ENCODE data around the gene TTC4.

The TTC4 gene

DNA sequence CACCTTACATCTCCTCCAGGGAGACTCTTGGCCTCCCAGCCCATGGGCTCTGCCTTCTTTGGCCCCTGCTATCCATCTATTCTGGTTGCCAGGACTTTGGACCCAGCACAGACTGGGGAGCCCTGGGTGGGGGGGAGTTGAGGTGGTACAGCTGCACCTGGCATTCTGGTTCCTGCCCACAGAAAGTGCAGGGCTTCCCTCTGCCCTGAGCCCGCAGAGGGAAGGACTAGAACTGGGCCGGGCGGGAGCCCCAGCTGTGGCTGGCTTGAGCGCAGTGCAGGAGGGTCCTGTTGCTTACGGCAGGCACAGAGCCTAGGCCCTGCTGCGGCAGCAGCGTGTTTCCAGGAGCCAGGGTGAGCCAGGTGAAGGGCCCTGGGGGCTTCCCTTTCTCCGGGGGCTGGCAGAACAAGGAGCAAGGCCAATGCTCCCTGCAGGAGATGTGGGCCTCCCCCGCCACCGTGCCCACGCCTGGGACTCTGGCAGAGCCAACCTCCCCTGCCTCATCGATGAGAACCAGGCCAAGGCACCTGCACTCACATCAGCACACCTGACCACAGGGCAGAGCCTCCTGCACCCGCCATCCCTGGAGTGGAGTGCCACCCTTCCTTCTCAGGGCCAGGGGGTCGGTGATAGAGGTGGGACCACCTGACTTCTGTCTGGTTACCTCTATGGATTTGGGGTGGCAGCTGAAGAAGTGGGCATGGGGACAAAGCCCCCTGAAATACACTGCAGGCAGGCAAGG, 32.6 kb downstream of the TTC4 start:
- Mint-ChIP-seq H3K4me1 (no peaks in the 10 kb centered on the region), H3K9me3 (no peaks in the 10 kb centered on the region), H3K36me3 (peaks cover 2% of the 10 kb centered on the region), H3K27me3 (peaks cover 3% of the 10 kb centered on the region), H3K4me3 (no peak overlapping the region), H3K27ac (no peak overlapping the region)
- ATAC-seq (ENCODE audit: low read depth) = no peak
- no peak for DNase-seq (ENCODE audit: low spot score in 2 of 2)

DNA sequence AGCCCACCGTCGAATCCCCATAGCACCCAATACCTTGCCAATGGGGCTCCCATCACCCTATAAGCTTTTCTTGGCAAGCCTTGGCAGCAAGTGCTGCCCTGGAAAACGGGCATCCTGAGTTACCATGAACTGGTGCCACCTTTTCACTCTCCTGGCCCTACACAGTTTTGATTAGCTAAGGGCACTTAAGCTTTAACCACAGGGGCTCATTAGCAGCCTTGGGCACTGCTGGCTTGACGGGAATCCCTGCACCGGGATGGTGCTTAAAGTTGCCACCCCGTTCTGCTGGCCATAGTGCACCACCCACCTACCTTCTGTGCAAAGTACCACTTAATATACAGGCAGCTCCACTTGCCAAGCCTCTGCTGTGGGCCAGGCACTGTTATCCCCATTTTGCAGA, 34.9 kb downstream of the TTC4 start:
- no peaks in the 10 kb centered on the region for H3K9me3 Mint-ChIP-seq
- DNase-seq (ENCODE audit: low spot score in 2 of 2) (no peak), ATAC-seq (ENCODE audit: low read depth) (no peak)
- H3K4me1 Mint-ChIP-seq = no peaks in the 10 kb centered on the region
- no peak overlapping the region for H3K27ac Mint-ChIP-seq
- peaks cover 3% of the 10 kb centered on the region for H3K27me3 Mint-ChIP-seq
- H3K4me3 Mint-ChIP-seq = no peak overlapping the region
- no peaks in the 10 kb centered on the region for H3K36me3 Mint-ChIP-seq

DNA sequence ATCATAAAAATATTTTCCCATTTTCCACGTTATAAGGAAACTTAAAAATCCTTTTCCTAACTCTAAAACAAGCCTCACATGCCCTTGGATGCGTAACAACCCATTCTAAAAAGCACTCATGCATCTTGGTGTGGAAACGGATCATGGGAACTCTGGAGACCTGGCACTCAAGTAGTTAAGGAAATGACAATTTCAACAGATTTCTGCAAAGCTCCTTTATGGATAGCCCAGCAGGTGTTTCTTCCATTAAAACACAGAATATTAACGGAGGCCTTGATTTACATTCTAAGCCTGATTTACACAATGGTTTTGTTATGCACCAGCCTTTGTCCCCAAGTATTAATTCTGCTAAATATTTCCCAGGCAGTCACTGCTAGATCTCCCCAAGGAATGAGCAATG, 35.8 kb downstream of the TTC4 start:
- H3K36me3 Mint-ChIP-seq = no peaks in the 10 kb centered on the region
- no peaks in the 10 kb centered on the region for H3K9me3 Mint-ChIP-seq
- ATAC-seq (ENCODE audit: low read depth) = no peak
- no peak overlapping the region for H3K4me3 Mint-ChIP-seq
- no peak overlapping the region for H3K27ac Mint-ChIP-seq
- H3K4me1 Mint-ChIP-seq = no peaks in the 10 kb centered on the region
- DNase-seq (ENCODE audit: low spot score in 2 of 2) = no peak
- H3K27me3 Mint-ChIP-seq = peaks cover 3% of the 10 kb centered on the region

DNA sequence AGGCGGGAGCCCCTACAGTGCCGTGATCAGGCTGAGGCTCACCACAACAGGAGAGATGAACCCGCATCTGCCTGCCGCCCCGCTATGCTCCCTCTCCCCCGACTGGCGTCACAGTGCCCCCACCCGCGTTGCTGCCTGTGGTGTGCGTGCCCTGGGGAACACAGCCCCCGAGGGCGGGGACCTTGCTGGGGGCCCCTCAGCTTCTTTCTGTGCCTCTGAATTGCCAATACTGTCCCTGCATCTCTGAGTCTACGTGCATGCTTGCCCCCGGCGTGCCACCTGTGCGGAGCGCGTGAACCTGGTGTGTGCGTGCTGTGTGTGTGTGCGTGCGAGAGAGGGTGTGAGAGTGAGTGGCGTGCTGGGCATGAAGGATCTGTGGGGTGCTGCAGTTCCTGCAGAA, 38.4 kb downstream of the TTC4 start:
- H3K4me3 Mint-ChIP-seq = no peak overlapping the region
- no peaks in the 10 kb centered on the region for H3K9me3 Mint-ChIP-seq
- no peaks in the 10 kb centered on the region for H3K4me1 Mint-ChIP-seq
- H3K27ac Mint-ChIP-seq = no peak overlapping the region
- H3K36me3 Mint-ChIP-seq = peaks cover 2% of the 10 kb centered on the region
- DNase-seq (ENCODE audit: low spot score in 2 of 2) (no peak), ATAC-seq (ENCODE audit: low read depth) (no peak)
- no peaks in the 10 kb centered on the region for H3K27me3 Mint-ChIP-seq

DNA sequence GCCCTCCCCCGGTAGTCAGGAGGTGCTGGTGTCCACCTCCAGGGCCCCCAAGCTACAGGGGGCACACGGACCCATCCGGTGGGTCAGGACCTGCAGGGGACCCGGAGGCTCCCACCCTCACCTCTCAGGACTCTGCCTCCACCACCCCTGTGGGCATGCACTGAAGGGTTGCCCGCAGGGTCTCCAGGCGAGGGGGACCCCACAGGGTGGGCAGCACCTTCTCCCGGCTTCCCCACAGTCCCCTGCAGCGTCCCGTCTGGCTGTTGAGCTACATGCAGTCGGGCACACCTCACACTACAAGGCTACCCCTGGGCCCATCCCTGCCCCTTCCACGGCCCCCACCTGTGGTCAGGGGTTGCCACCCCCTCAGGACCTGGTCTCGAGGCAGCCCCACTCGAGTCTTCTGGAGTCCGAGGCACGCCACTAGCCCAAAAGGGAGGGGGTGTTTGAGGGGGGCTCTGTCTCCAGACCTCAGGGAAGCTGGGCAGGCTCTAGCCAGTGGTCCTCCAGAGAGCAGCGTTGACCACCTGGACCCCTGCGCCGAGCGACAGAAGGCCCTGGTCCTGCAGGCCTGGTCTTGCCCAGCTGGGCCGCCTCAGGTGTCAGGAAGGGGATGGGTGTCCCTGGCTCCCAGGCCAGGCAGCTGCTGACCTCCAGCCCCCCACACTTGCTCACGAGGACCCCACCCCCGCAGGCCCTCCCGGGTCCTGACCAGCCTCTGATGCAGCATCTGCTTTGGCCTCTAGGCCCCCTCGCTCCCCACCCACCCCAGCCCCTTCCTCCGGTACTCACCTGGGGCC, 39.0 kb downstream of the TTC4 start:
- ATAC-seq (ENCODE audit: low read depth) = no peak
- Mint-ChIP-seq H3K27me3 (no peaks in the 10 kb centered on the region), H3K4me3 (no peak overlapping the region), H3K9me3 (no peaks in the 10 kb centered on the region), H3K4me1 (no peaks in the 10 kb centered on the region), H3K36me3 (peaks cover 2% of the 10 kb centered on the region), H3K27ac (no peak overlapping the region)
- DNase-seq (ENCODE audit: low spot score in 2 of 2) = no peak

DNA sequence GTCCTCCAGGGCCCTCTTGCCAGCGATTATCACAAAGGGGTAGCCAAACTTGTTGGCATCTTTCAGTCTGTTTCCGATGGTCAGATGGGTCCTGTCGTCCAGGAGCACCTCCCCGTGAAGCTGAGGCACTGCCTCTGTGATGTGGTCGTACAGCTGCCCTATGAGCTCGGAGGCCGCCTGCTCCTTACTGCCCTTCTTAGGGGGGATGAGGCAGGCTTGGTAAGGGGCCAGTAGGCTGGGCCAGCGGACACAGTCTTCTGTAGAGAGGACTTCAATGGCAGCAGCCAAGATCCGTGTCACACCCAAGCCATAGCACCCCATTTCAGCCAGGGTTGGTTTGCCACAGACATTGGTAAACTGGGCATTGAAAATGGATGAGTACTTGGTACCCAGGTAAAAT, 42.2 kb downstream of the TTC4 start:
- Mint-ChIP-seq H3K27me3 (no peaks in the 10 kb centered on the region), H3K9me3 (no peaks in the 10 kb centered on the region), H3K27ac (no peak overlapping the region), H3K4me1 (peaks cover 6% of the 10 kb centered on the region), H3K36me3 (peaks cover 2% of the 10 kb centered on the region), H3K4me3 (no peak overlapping the region)
- no peak for ATAC-seq (ENCODE audit: low read depth)
- DNase-seq (ENCODE audit: low spot score in 2 of 2) = no peak

DNA sequence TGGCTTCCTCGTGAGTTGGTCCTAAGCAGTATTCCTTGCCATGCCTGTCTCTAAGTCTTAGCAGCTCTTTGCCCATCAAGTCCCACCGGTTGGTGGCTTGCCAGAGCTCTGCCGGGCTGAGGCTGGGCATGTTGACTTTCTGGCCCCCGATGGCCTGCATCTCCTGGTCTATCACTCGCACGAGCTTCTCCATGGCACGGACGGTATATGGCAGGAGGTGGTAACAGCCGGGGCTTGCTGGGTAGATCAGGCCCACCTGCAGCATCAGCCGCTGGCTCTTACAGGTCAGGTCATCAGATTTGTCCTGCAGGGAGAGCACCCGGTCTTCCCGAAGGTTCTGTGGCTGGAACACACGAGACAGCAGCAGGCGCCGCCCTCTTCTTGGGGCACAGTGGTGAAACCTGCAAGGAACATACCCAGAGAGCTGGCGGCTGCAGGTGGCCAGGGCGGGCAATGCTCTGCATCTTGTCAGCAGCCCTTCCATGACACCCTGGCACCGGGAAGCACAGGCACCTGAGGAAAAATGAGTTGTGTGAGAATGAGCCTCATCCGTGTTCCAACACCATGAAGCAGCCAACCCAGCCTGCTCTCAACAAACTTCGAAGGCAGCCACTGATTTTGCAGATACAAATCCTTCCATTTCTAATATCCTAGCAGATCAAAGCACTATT, 43.2 kb downstream of the TTC4 start:
- H3K27ac Mint-ChIP-seq = no peak overlapping the region
- peaks cover 6% of the 10 kb centered on the region for H3K4me1 Mint-ChIP-seq
- H3K36me3 Mint-ChIP-seq = peaks cover 2% of the 10 kb centered on the region
- H3K27me3 Mint-ChIP-seq = no peaks in the 10 kb centered on the region
- H3K4me3 Mint-ChIP-seq = no peak overlapping the region
- H3K9me3 Mint-ChIP-seq = no peaks in the 10 kb centered on the region
- ATAC-seq (ENCODE audit: low read depth) (no peak), DNase-seq (ENCODE audit: low spot score in 2 of 2) (no peak)

DNA sequence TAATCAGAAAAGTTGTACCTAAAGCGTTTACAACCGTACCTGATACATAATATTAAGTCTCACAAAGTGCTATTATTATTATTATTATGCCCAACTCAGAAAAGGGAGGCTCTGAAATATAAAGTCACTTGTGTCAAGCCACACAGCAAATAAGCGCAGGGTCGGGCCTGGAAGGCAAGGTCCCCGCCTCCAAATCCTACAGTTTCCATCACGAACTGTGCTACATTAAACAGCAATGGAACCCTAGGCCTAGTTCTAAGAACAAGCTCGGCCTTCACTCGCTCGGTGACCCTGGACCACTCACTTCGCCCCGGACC, 48.1 kb downstream of the TTC4 start:
- no peaks in the 10 kb centered on the region for H3K9me3 Mint-ChIP-seq
- ATAC-seq (ENCODE audit: low read depth) = no peak
- H3K36me3 Mint-ChIP-seq = no peaks in the 10 kb centered on the region
- no peak overlapping the region for H3K27ac Mint-ChIP-seq
- H3K4me3 Mint-ChIP-seq = peak overlapping the region; percentile 92
- peak in 1 of 2 donors; percentile 15 for DNase-seq (ENCODE audit: low spot score in 2 of 2)
- H3K4me1 Mint-ChIP-seq = peaks cover 15% of the 10 kb centered on the region
- H3K27me3 Mint-ChIP-seq = no peaks in the 10 kb centered on the region

DNA sequence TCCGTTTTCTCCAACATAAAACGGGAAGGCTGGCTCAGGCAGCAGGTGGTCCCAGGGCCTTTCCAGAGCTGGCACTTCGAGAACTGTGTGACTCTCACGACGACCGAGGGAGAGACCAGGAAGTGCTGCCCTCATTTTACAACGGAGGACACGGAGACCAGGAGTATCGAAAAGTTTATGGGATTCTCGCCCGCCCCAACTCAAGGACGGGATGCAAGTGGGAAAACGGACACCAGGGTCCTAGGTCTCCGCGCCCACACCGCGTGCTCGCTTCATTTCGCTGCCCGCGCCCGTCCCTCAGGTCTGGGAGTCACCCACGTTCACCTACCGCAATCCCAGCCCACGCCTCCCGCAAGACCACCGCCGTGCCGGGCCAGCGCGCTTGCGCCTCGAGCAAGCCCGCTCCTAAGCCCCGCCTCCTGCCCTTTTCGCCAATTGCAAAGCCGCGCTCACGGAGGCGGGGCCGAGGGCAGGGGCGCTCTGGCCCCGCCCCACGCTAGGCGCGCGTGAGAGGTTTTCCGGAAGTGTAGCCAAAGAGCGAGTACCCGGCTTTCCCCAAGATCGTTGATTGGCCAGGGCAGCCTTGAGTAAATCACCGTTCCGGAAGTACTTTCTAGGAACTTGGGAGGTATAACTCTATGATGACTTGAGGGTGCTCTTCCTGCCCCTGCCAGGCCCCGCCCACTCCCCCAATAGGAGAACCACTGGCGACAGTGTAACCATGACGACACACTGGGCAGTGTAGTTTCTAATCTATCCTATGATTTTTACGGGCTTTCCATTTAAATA, 48.7 kb downstream of the TTC4 start, which contains the start of gene PARS2:
Gene PARS2, minus strand, starts transcription at position 391 of the 789 bp plus-strand sequence. CDS start 5,362 bp downstream, outside the sequence.
- H3K36me3 Mint-ChIP-seq = no peaks in the 10 kb centered on the region
- no peaks in the 10 kb centered on the region for H3K9me3 Mint-ChIP-seq
- peak; percentile 92 for ATAC-seq (ENCODE audit: low read depth)
- H3K4me1 Mint-ChIP-seq = peaks cover 15% of the 10 kb centered on the region
- H3K27me3 Mint-ChIP-seq = no peaks in the 10 kb centered on the region
- H3K27ac Mint-ChIP-seq = peak within 1 kb of the TSS; percentile 95
- peak; percentile 84 to 94 for DNase-seq (ENCODE audit: low spot score in 2 of 2)
- H3K4me3 Mint-ChIP-seq = peak within 1 kb of the TSS; percentile 92

DNA sequence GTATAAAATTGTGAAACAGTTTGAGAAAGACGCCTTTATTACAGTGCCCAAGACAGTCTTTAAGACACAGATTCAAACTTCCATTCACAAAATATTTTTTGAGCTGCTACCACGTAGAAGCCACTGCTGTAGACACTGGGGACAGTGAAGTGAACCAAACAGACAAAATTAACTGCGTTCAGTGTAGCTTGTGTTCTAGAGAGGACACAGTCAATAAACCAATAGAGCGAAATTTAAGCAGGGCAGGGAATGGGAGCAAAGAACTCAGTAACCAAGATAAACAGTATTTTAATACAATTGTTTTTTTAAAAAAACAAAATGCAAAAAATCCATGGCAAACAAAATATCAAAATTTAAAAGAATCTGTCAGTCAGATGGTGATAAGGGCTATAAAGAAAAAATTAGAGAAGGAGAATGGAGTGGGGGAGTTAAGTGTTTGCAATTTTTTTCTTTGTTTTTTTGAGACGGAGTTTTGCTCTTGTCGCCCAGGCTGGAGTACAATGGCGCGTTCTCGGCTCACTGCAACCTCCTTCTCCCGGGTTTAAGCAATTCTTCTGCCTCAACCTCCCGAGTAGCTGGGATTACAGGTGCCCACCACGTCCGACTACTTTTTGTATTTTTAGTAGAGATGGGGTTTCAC, 49.4 kb downstream of the TTC4 start:
- H3K4me3 Mint-ChIP-seq = peak overlapping the region; percentile 92
- DNase-seq (ENCODE audit: low spot score in 2 of 2) (no peak), ATAC-seq (ENCODE audit: low read depth) (peak; percentile 18)
- H3K9me3 Mint-ChIP-seq = no peaks in the 10 kb centered on the region
- H3K27ac Mint-ChIP-seq = peak overlapping the region; percentile 95
- H3K4me1 Mint-ChIP-seq = peaks cover 13% of the 10 kb centered on the region
- H3K36me3 Mint-ChIP-seq = no peaks in the 10 kb centered on the region
- H3K27me3 Mint-ChIP-seq = no peaks in the 10 kb centered on the region

DNA sequence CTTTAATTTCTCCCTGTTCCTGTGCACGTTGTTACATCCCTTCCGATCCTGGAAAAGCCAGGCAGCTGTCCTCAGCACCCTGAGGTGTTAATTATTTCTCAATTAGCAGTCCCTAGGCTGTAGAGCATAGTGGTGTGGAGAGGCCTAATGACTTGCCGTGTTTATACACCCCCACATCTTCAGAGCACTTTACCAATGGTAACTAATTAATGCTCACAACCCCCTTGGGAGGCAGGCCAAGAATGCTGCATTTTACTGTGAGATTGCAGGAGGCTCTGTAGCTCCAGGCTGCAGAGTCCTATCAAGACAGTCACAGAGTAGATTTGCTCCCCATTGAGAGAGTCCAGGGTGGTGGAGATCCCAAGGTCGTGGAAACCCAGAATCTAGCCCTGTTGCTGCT, 51.1 kb downstream of the TTC4 start:
- H3K27me3 Mint-ChIP-seq = no peaks in the 10 kb centered on the region

DNA sequence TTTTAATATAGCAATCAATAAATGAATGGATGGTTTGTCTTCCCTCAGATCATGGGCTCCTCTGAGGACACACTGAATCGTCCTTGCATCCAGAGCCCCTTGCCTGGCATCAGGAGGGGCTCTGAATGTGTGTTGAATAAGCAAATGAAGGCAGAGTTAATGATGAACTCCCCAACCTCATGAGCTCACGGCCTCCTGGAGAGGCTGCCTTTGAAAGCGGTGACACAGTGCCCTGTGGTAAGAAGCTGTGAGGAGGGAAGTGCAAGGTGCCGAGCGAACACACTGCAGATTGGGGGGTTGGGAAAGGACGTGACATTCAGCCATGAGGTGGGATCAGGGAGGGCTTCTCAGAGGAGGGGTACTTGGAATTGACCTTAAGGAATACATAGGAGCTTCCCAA, 51.9 kb downstream of the TTC4 start:
- Mint-ChIP-seq H3K4me3 (no peak overlapping the region), H3K27me3 (no peaks in the 10 kb centered on the region), H3K9me3 (no peaks in the 10 kb centered on the region), H3K4me1 (peaks cover 8% of the 10 kb centered on the region), H3K36me3 (no peaks in the 10 kb centered on the region), H3K27ac (no peak overlapping the region)
- ATAC-seq (ENCODE audit: low read depth) (no peak), DNase-seq (ENCODE audit: low spot score in 2 of 2) (no peak)

More for the DNA sequence above, 51.1 kb downstream of the TTC4 start:
- no peak overlapping the region for H3K27ac Mint-ChIP-seq
- peaks cover 8% of the 10 kb centered on the region for H3K4me1 Mint-ChIP-seq
- DNase-seq (ENCODE audit: low spot score in 2 of 2) = no peak
- ATAC-seq (ENCODE audit: low read depth) = no peak
- H3K4me3 Mint-ChIP-seq = no peak overlapping the region
- no peaks in the 10 kb centered on the region for H3K9me3 Mint-ChIP-seq
- no peaks in the 10 kb centered on the region for H3K36me3 Mint-ChIP-seq

DNA sequence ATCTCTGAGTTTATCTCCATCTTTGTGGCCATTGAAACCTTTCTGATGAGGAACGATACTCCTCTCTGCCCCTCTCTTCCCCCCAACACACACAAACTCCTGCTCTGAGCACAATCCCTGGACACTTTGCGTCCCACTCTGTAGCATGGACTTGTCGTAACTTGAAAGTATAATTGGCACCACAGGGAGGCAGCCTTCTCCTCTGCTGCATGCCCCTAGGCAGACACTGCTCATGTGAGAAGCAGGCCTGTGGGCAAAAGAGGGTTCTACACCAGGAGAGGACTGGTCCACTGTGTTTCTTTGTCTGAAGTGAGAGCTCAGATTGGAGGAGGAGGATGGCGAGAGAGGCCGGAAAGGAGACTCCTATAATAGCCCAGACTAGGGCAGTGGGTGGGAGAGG, 52.4 kb downstream of the TTC4 start:
- H3K4me3 Mint-ChIP-seq = no peak overlapping the region
- no peaks in the 10 kb centered on the region for H3K27me3 Mint-ChIP-seq
- H3K27ac Mint-ChIP-seq = no peak overlapping the region
- H3K36me3 Mint-ChIP-seq = no peaks in the 10 kb centered on the region
- no peak for DNase-seq (ENCODE audit: low spot score in 2 of 2)
- no peaks in the 10 kb centered on the region for H3K9me3 Mint-ChIP-seq
- ATAC-seq (ENCODE audit: low read depth) = no peak
- H3K4me1 Mint-ChIP-seq = peaks cover 8% of the 10 kb centered on the region
